Hepatic stellate cell (primary cell): ENCODE measurements around the gene NKAIN4.

Experiments
- DNase-seq: peaks from one replicate; pipeline ENCODE4 v3.0.0; 2011; ENCODE audit warnings: low spot score

NKAIN4 gene

DNA sequence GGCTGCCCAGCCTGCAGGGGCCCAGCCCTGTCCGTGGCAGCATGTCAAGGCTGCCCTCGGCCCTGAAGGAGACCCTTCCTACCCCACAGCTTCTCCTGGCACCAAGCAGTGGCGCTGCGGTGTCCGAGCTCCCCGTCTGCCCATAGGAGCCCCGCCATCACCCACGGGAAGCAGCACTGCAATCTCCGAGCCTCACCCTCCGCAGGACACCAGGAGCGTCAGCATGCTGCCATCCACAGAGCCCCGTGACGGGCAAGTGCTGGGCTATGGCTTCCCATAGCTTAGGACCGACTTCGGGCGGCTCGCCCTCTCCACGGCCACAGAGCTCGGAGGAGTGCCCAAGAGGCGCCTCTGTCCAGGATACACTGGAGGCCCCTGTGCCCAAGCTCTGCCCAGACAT is 63.4 kb downstream of the NKAIN4 start:
- no peak for DNase-seq
